Panc1 (cell line): ENCODE data around the gene SMAD9. TPM values are rescaled to one million over a fixed set of nuclear protein-coding genes. Genes with fewer than 3 reads are reported as not detected.

Source experiments
- ATAC-seq: fragments of 200-7000 bp; cut with Tn5 transposase; 2 replicates; pipeline ENCODE4 v1.9.1; 2020; ENCODE audit warnings: mild to moderate bottlenecking, moderate library complexity
- BruUV-seq: library from RNA; stranded (reverse); fragments of 400-500 nt; replicated peaks from 2 replicates; lab custom pipeline; 2021; lab: Mats Ljungman, UMichigan
- CTCF ChIA-PET: fragments of 300-600 bp; sonication (Branson Sonifier 250); formaldehyde crosslinking; loops from one replicate; lab custom pipeline; 2022; ENCODE audit warnings: antibody characterized with exemption; lab: Charles Lee
- POLR2A ChIA-PET: fragments of 300-600 bp; sonication (Branson Sonifier 250); formaldehyde crosslinking; loops from one replicate; lab custom pipeline; 2022; ENCODE audit warnings: antibody characterized with exemption; lab: Charles Lee
- DNase-seq: peaks from one replicate; pipeline ENCODE4 v3.0.0-alpha.2; 2010; ENCODE audit warnings: low read depth, low spot score
- H3K27ac ChIP-seq: 2 replicates; pipeline ENCODE4 v1.5.1; 2011; ENCODE audit warnings: mild to moderate bottlenecking, low read length, inconsistent platforms
- H3K27me3 ChIP-seq: fragments of 200-500 bp; sonication (Bioruptor generic); 2 replicates; pipeline ENCODE4 v1.6.0; 2014; ENCODE audit warnings: low read length, inconsistent platforms; ENCODE audit not compliant: control insufficient read depth, insufficient read depth
- H3K36me3 ChIP-seq: fragments of 200-500 bp; sonication (Bioruptor generic); 2 replicates; pipeline ENCODE4 v1.5.1; 2014; ENCODE audit warnings: inconsistent platforms, mild to moderate bottlenecking, low read length, moderate library complexity; ENCODE audit not compliant: control insufficient read depth, insufficient read depth
- H3K4me1 ChIP-seq: 2 replicates; pipeline ENCODE4 v1.5.1; 2011; ENCODE audit warnings: inconsistent platforms, mild to moderate bottlenecking, low read length, moderate library complexity; ENCODE audit not compliant: control insufficient read depth, insufficient read depth
- H3K4me3 ChIP-seq, 2 experiments: 2 replicates each; pipeline ENCODE4 v1.5.1; 2011 to 2012; ENCODE audit warnings: low read depth in 2 of 2, low read length in 2 of 2, mild to moderate bottlenecking in 2 of 2, inconsistent platforms in 1 of 2, moderate library complexity in 1 of 2
- H3K9me3 ChIP-seq: fragments of 200-500 bp; sonication (Bioruptor generic); 2 replicates; pipeline ENCODE4 v1.5.1; 2014; ENCODE audit warnings: low read depth, mild to moderate bottlenecking, inconsistent platforms, low read length, moderate library complexity; ENCODE audit not compliant: control insufficient read depth, insufficient read depth
- CTCF ChIP-seq: fragments of 450-650 bp; IDR thresholded peaks from 2 replicates; pipeline ENCODE4 v1.5.1; 2017; ENCODE audit warnings: mild to moderate bottlenecking
- POLR2AphosphoS5 ChIP-seq: IDR thresholded peaks from 2 replicates; pipeline ENCODE4 v1.6.1; 2012; ENCODE audit warnings: mild to moderate bottlenecking, low read depth, low read length, moderate library complexity
- REST ChIP-seq, 2 experiments: IDR thresholded peaks; 2 replicates each; pipeline ENCODE4 v1.6.1; 2011 to 2012; ENCODE audit warnings: low read depth in 2 of 2, control low read depth in 1 of 2, low read length in 1 of 2, mild to moderate bottlenecking in 1 of 2, moderate library complexity in 1 of 2; ENCODE audit not compliant: insufficient read depth in 1 of 2
- SIN3A ChIP-seq: IDR thresholded peaks from 2 replicates; pipeline ENCODE4 v1.6.1; 2012; ENCODE audit warnings: low read depth, mild to moderate bottlenecking, low read length, moderate library complexity, borderline replicate concordance; ENCODE audit not compliant: insufficient read depth
- TCF7L2 ChIP-seq: IDR thresholded peaks from 2 replicates; pipeline ENCODE4 v1.6.1; 2011; ENCODE audit warnings: mild to moderate bottlenecking, low read depth, low read length, inconsistent platforms
- in situ Hi-C: cut with HindIII; loops from 2 replicates; pipeline ENCODE4 v1.10.0; 2016; ENCODE audit warnings: low sequenced_read_pairs, low pct_unique_long_range_greater_than_20kb
- intact Hi-C: fragments of 100-400 bp; cut with micrococcal nuclease; formaldehyde crosslinking; loops from one replicate; pipeline ENCODE4 v1.10.0; 2022; ENCODE audit not compliant: unreplicated experiment
- total RNA-seq: library from RNA; stranded (reverse); gene quantifications from one replicate; pipeline ENCODE4 v1.2.1, GENCODE V29; 2021; ENCODE audit not compliant: unreplicated experiment

Gene SMAD9
- total RNA-seq, 1 experiment from 2014 or later: 2.4 TPM

DNA sequence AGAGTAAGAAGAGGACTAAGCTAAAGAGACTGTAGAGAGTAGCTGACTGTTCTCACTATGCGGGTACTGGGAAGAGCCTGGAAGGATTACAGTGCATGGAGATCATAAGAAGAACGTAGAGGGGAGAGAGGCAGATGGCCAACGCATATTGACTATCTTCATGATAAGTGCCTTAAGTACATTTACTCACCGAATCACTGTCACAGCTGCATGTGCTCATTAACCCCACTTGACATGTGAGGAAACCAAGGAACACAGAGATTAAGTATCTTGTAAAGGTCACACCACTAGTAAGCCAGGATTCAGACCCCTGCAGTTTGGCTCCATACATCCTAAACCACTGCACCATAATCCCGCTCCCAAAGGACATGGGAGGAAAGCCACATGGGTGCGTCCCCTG is 34.1 kb downstream of the SMAD9 start:
- peaks cover 4% of the 10 kb centered on the region for H3K4me1 ChIP-seq
- DNase-seq (no peak), ATAC-seq (no peak)
- TF ChIP-seq CTCF (no peak), SIN3A (no peak), POLR2AphosphoS5 (no peak), REST (IDR thresholded peaks at IDR 0.05; ENCODE audit: insufficient read depth in 1 of 2, low read depth in 2 of 2, low read length in 1 of 2) (no peak), TCF7L2 (no peak)
- intact Hi-C loops (no loop called here), in situ Hi-C loops (no loop called here)
- CTCF ChIA-PET: no interaction called here
- H3K36me3 ChIP-seq: no peaks in the 10 kb centered on the region
- no peak overlapping the region for H3K4me3 ChIP-seq
- H3K27ac ChIP-seq: no peak overlapping the region
- no TSS peak for BruUV-seq
- H3K9me3 ChIP-seq: no peaks in the 10 kb centered on the region
- H3K27me3 ChIP-seq: no peaks in the 10 kb centered on the region
- POLR2A ChIA-PET: no interaction called here

GRCh38 chr13:36884235-36884634 is 35.8 kb downstream of the SMAD9 start:
- ATAC-seq (no peak), DNase-seq (no peak)
- BruUV-seq: no TSS peak
- TF ChIP-seq TCF7L2 (no peak), REST (IDR thresholded peaks at IDR 0.05; ENCODE audit: insufficient read depth in 1 of 2, low read depth in 2 of 2, low read length in 1 of 2) (no peak), POLR2AphosphoS5 (no peak), CTCF (no peak)
- intact Hi-C loops (no loop called here), in situ Hi-C loops (no loop called here)
- no peak overlapping the region for H3K4me3 ChIP-seq
- peaks cover 4% of the 10 kb centered on the region for H3K4me1 ChIP-seq
- no peaks in the 10 kb centered on the region for H3K27me3 ChIP-seq
- POLR2A ChIA-PET: no interaction called here
- CTCF ChIA-PET: no interaction called here
- H3K36me3 ChIP-seq: no peaks in the 10 kb centered on the region
- H3K9me3 ChIP-seq: no peaks in the 10 kb centered on the region
- H3K27ac ChIP-seq: no peak overlapping the region; the same call in 1 of the 2 replicates
